Measurements from ENCODE around the gene TBX21.

TBX21 gene

GRCh38 chr17:47692895-47693730, 39.9 kb upstream of the TBX21 start (continued):
- TF ChIP-seq OVOL3 (tag by site-specific recombination; IDR thresholded peaks at IDR 0.05) (no peak), ZFP41 (tag by site-specific recombination; IDR thresholded peaks at IDR 0.05; ENCODE audit: borderline replicate concordance) (no peak), ZNF335 (tag by site-specific recombination; conservative IDR thresholded peaks at IDR 0.05) (peak; percentile 77), ZNF280D (tag by site-specific recombination; IDR thresholded peaks at IDR 0.05) (no peak), BCL11A (tag by site-specific recombination; IDR thresholded peaks at IDR 0.05; ENCODE audit: low read depth) (no peak), ZNF530 (tag by site-specific recombination; IDR thresholded peaks at IDR 0.05; ENCODE audit: low read depth) (no peak), ZNF239 (tag by site-specific recombination; IDR thresholded peaks at IDR 0.05) (no peak), ZNF133 (tag by site-specific recombination; IDR thresholded peaks at IDR 0.05) (no peak), ZXDB (tag by site-specific recombination; IDR thresholded peaks at IDR 0.05) (peak; percentile 71; the same call in 1 of the 2 replicates), ZFP3 (tag by site-specific recombination; IDR thresholded peaks at IDR 0.05; ENCODE audit: low read depth) (no peak), PRDM6 (tag by site-specific recombination; IDR thresholded peaks at IDR 0.05) (peak; percentile 58; the same call in 1 of the 2 replicates), ZBTB11 (tag by site-specific recombination; conservative IDR thresholded peaks at IDR 0.05; ENCODE audit: low read depth) (no peak), WT1 (tag by site-specific recombination; IDR thresholded peaks at IDR 0.05) (peak; percentile 39; the same call in 1 of the 2 replicates), GLIS1 (tag by site-specific recombination; IDR thresholded peaks at IDR 0.05) (no peak; the same call in 1 of the 2 replicates), ZNF398 (tag by site-specific recombination; IDR thresholded peaks at IDR 0.05) (0 out of 2 replicates have a peak, but pooled peaks have one; percentile 17), ZNF112 (tag by site-specific recombination; IDR thresholded peaks at IDR 0.05) (no peak), SP7 (tag by site-specific recombination; IDR thresholded peaks at IDR 0.05) (no peak), ZNF2 (tag by site-specific recombination; IDR thresholded peaks at IDR 0.05) (no peak), KLF9 (tag by site-specific recombination; IDR thresholded peaks at IDR 0.05; ENCODE audit: low read depth) (no peak), ZSCAN18 (tag by site-specific recombination; IDR thresholded peaks at IDR 0.05) (no peak), YY2 (tag by site-specific recombination; IDR thresholded peaks at IDR 0.05) (no peak), ZNF701 (tag by site-specific recombination; IDR thresholded peaks at IDR 0.05) (no peak)

Data from HEK293 (cell line).